ENCODE data around the gene TP53TG3.
"Not testable (repeated sequence)": the region's sequence is repeated elsewhere in the genome, so short reads cannot be mapped to it uniquely, and the experiment has no call there.

Gene TP53TG3, protein sequence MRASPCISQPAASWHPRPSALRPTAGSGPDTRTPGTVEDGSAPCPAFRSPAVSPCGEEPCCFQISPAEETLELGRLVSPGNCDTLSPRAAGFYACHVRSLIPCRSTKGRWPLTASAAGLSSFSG

DNA sequence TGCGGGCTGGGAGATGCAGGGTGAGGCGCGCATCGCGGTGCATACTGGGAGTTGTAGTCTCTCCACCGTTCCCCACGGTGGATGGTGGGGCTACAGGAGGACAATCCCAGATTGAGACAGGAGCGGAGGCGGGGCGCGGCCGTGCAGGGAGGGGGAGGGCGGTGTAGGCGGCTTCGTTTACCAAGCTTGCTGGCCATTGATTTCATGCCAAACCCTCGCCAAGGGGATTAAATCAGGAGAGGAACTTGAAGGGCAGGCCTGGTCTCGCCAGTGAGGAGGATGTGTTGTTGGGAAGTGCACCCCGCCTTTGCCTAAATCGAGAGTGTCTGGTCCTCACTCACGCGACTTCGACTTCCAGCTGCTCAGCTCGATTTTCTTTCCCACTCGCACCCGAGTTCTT is at the start of gene TP53TG3:
Gene TP53TG3 (minus strand): TSS at position 101 of the 400 bp plus-strand sequence. CDS start 68 bp downstream, at position 33.
- not testable (repeated sequence) for DNase-seq

DNA sequence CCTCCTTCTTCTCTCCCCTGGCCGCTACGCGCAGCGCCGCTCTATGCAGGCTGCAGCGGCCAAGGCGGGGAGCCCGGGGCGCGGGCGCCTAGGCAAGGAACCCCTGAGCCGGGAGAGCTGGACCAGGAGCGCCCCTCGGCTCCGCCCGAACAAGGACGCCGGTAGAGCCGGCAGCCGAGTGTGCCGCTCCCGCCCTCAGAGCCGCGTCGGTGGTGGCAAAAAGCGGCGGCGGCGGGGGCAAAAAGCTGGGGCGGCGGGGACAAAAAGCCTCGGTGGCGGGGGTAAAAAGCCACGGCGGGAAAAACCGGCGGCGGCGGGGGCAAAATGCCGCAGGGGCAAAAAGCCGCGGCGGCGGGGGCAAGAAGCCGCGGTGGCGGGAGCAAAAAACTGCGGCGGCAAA is 25.1 kb downstream of the TP53TG3 start:
- DNase-seq = not testable (repeated sequence)

GRCh38 chr16:32647562-32647961 is 28.4 kb downstream of the TP53TG3 start:
- DNase-seq = not testable (repeated sequence)

DNA sequence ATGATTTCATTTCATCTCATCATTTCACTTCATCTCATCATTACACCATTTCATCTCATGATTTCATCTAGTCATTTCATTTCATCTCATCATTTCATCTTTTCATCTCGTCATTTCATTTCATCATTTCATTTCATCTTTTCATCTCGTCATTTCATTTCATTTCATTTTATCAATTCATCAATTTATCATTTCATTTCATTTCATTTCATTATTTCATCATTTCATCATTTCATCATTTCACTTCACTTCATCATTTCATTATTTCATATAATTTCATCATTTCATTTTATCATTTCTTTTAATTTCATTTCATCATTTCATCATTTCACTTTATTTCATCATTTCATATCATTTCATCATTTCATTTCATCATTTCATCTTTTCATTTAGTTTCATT is 29.2 kb downstream of the TP53TG3 start:
- DNase-seq = not testable (repeated sequence)

- not testable (repeated sequence) for DNase-seq
Observed at GRCh38 chr16:32646177-32646576, 29.8 kb downstream of the TP53TG3 start.

- DNase-seq = not testable (repeated sequence)
Observed at GRCh38 chr16:32645278-32645908, 30.6 kb downstream of the TP53TG3 start.

GRCh38 chr16:32644715-32645114 is 31.2 kb downstream of the TP53TG3 start:
- DNase-seq = not testable (repeated sequence)

GRCh38 chr16:32637614-32638013 is 38.4 kb downstream of the TP53TG3 start:
- not testable (repeated sequence) for DNase-seq

DNA sequence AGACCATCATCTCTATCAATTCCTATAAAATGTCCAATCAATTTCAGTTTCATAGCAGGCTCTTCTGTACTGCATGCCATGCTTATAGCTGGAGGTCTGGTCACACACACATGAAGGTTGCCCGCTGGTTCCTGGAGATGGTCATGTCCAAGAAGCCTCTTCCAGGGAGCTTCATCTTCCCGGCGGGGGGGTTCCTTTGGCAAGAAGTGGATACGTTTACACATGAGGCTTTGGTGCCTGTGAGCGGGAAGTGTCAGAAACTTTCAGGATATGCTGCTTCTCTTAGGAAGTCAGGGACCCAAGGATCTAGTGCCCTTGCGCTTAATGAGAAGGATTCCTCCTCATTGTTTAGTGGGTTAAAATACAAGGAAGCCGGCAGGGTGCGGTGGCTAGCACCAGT is 43.9 kb downstream of the TP53TG3 start:
- not testable (repeated sequence) for DNase-seq

Data from NCI-H1048 (cell line).